HEK293 (cell line): Measurements from ENCODE around the gene MTA1.

ENCODE experiments used
- CTCF ChIA-PET: fragments of 350-600 bp; formaldehyde crosslinking; extraction: SDS; loops from one replicate; lab custom pipeline; 2021; ENCODE audit warnings: antibody characterized with exemption; lab: Yijun Ruan, JAX
- POLR2A ChIA-PET: fragments of 300-600 bp; formaldehyde crosslinking; extraction: SDS; loops from one replicate; lab custom pipeline; 2020; ENCODE audit warnings: antibody characterized with exemption, inconsistent platforms; lab: Yijun Ruan, JAX
- H3K27ac ChIP-seq: fragments of 200-500 bp; sonication (Bioruptor generic); 2 replicates; pipeline ENCODE4 v1.5.1; 2014; ENCODE audit warnings: low read depth, low read length, control low read depth, inconsistent platforms; ENCODE audit errors: extremely low read depth
- H3K36me3 ChIP-seq, 2 experiments: fragments of 200-500 bp in 1 of 2; sonication (Bioruptor generic) in 1 of 2; 1 replicate in 1 of 2; 2 replicates in 1 of 2; pipeline ENCODE4 v1.5.1; 2014 to 2017; ENCODE audit warnings: inconsistent platforms in 2 of 2, low read length in 2 of 2; ENCODE audit not compliant: control insufficient read depth in 2 of 2, insufficient read depth in 1 of 2
- H3K4me1 ChIP-seq: fragments of 200-500 bp; sonication (Bioruptor generic); 2 replicates; pipeline ENCODE4 v1.5.1; 2014; ENCODE audit warnings: mild to moderate bottlenecking, low read length, inconsistent platforms; ENCODE audit not compliant: control insufficient read depth, insufficient read depth
- H3K4me3 ChIP-seq: 2 replicates; pipeline ENCODE4 v1.5.1; 2011; ENCODE audit warnings: low read depth, mild to moderate bottlenecking, control low read depth, low read length, moderate library complexity
- H3K9me3 ChIP-seq: fragments of 200-500 bp; sonication (Bioruptor generic); 2 replicates; pipeline ENCODE4 v1.5.1; 2014; ENCODE audit warnings: low read depth, low read length, inconsistent platforms; ENCODE audit not compliant: control insufficient read depth, insufficient read depth
- GLIS1 ChIP-seq: fragments of 450-650 bp; formaldehyde crosslinking; IDR thresholded peaks from 2 replicates; pipeline ENCODE4 v1.5.1; 2016; ENCODE audit warnings: missing biosample characterization, missing genetic modification characterization
- GLIS2 ChIP-seq: fragments of 450-650 bp; formaldehyde crosslinking; IDR thresholded peaks from 2 replicates; pipeline ENCODE4 v1.5.1; 2016; ENCODE audit warnings: missing biosample characterization, missing genetic modification characterization
- HOXD13 ChIP-seq: sonication (generic); formaldehyde crosslinking; IDR thresholded peaks from 2 replicates; pipeline ENCODE4 v1.8.0; 2022; ENCODE audit warnings: missing genetic modification reagents, borderline replicate concordance
- KLF8 ChIP-seq: fragments of 450-650 bp; formaldehyde crosslinking; IDR thresholded peaks from 2 replicates; pipeline ENCODE4 v1.5.1; 2016; ENCODE audit warnings: missing biosample characterization, missing genetic modification characterization
- KLF9 ChIP-seq: fragments of 450-650 bp; formaldehyde crosslinking; IDR thresholded peaks from 2 replicates; pipeline ENCODE4 v1.5.1; 2016; ENCODE audit warnings: missing biosample characterization, missing genetic modification characterization, low read depth
- OVOL3 ChIP-seq: fragments of 450-650 bp; formaldehyde crosslinking; IDR thresholded peaks from 2 replicates; pipeline ENCODE4 v1.5.1; 2016; ENCODE audit warnings: missing biosample characterization, missing genetic modification characterization
- TRIM28 ChIP-seq: IDR thresholded peaks from 2 replicates; pipeline ENCODE4 v1.6.1; 2011; ENCODE audit warnings: low read length, control low read depth, borderline replicate concordance
- YY1 ChIP-seq: fragments of 450-650 bp; formaldehyde crosslinking; IDR thresholded peaks from 2 replicates; pipeline ENCODE4 v1.5.1; 2018; ENCODE audit warnings: missing biosample characterization, missing genetic modification characterization
- ZBTB48 ChIP-seq: fragments of 450-650 bp; formaldehyde crosslinking; IDR thresholded peaks from 2 replicates; pipeline ENCODE4 v1.5.1; 2016; ENCODE audit warnings: missing biosample characterization, missing genetic modification characterization
- ZFHX2 ChIP-seq: fragments of 450-650 bp; formaldehyde crosslinking; conservative IDR thresholded peaks from 2 replicates; pipeline ENCODE4 v1.5.1; 2016; ENCODE audit warnings: missing biosample characterization, missing genetic modification characterization
- ZFP37 ChIP-seq: fragments of 450-650 bp; formaldehyde crosslinking; IDR thresholded peaks from 2 replicates; pipeline ENCODE4 v1.5.1; 2016; ENCODE audit warnings: missing biosample characterization, missing genetic modification characterization
- ZFP69B ChIP-seq: fragments of 450-650 bp; formaldehyde crosslinking; IDR thresholded peaks from 2 replicates; pipeline ENCODE4 v1.5.1; 2016; ENCODE audit warnings: missing biosample characterization, missing genetic modification characterization
- ZIC2 ChIP-seq: fragments of 450-650 bp; formaldehyde crosslinking; IDR thresholded peaks from 2 replicates; pipeline ENCODE4 v1.5.1; 2016; ENCODE audit warnings: missing biosample characterization, missing genetic modification characterization
- ZNF146 ChIP-seq: fragments of 450-650 bp; formaldehyde crosslinking; IDR thresholded peaks from 2 replicates; pipeline ENCODE4 v1.5.1; 2016; ENCODE audit warnings: missing biosample characterization, missing genetic modification characterization
- ZNF184 ChIP-seq: fragments of 450-650 bp; IDR thresholded peaks from 2 replicates; pipeline ENCODE4 v1.5.1; 2018; ENCODE audit warnings: missing biosample characterization, mild to moderate bottlenecking, missing genetic modification characterization
- ZNF2 ChIP-seq: fragments of 450-650 bp; formaldehyde crosslinking; IDR thresholded peaks from 2 replicates; pipeline ENCODE4 v1.5.1; 2016; ENCODE audit warnings: missing biosample characterization, missing genetic modification characterization
- ZNF223 ChIP-seq: fragments of 450-650 bp; formaldehyde crosslinking; IDR thresholded peaks from 2 replicates; pipeline ENCODE4 v1.5.1; 2016; ENCODE audit warnings: missing biosample characterization, missing genetic modification characterization
- ZNF302 ChIP-seq: fragments of 450-650 bp; formaldehyde crosslinking; IDR thresholded peaks from 2 replicates; pipeline ENCODE4 v1.5.1; 2016; ENCODE audit warnings: missing biosample characterization, missing genetic modification characterization, low read depth
- ZNF354C ChIP-seq: fragments of 450-650 bp; formaldehyde crosslinking; IDR thresholded peaks from 2 replicates; pipeline ENCODE4 v1.5.1; 2016; ENCODE audit warnings: missing biosample characterization, missing genetic modification characterization, low read depth, borderline replicate concordance
- ZNF404 ChIP-seq: fragments of 450-650 bp; formaldehyde crosslinking; IDR thresholded peaks from 2 replicates; pipeline ENCODE4 v1.5.1; 2017; ENCODE audit warnings: missing biosample characterization, missing genetic modification characterization
- ZNF416 ChIP-seq: fragments of 450-650 bp; formaldehyde crosslinking; IDR thresholded peaks from 2 replicates; pipeline ENCODE4 v1.5.1; 2016; ENCODE audit warnings: missing biosample characterization, missing genetic modification characterization
- ZNF514 ChIP-seq: fragments of 450-650 bp; formaldehyde crosslinking; IDR thresholded peaks from 2 replicates; pipeline ENCODE4 v1.5.1; 2016; ENCODE audit warnings: missing biosample characterization, missing genetic modification characterization
- ZNF654 ChIP-seq: fragments of 450-650 bp; formaldehyde crosslinking; IDR thresholded peaks from 2 replicates; pipeline ENCODE4 v1.5.1; 2016; ENCODE audit warnings: low read depth, missing biosample characterization, missing genetic modification characterization
- ZNF777 ChIP-seq: fragments of 450-650 bp; formaldehyde crosslinking; IDR thresholded peaks from 2 replicates; pipeline ENCODE4 v1.5.1; 2017; ENCODE audit warnings: missing biosample characterization, missing genetic modification characterization, borderline replicate concordance
- ZNF785 ChIP-seq: fragments of 450-650 bp; formaldehyde crosslinking; IDR thresholded peaks from 2 replicates; pipeline ENCODE4 v1.5.1; 2016; ENCODE audit warnings: missing biosample characterization, missing genetic modification characterization
- ZNF837 ChIP-seq: fragments of 450-650 bp; formaldehyde crosslinking; IDR thresholded peaks from 2 replicates; pipeline ENCODE4 v1.5.1; 2016; ENCODE audit warnings: missing biosample characterization, missing genetic modification characterization
- ZSCAN30 ChIP-seq: fragments of 450-650 bp; IDR thresholded peaks from 2 replicates; pipeline ENCODE4 v1.5.1; 2018; ENCODE audit warnings: missing biosample characterization, mild to moderate bottlenecking, missing genetic modification characterization, moderate library complexity
- TF ChIP-seq, protein P1 (sequence below): fragments of 450-650 bp; formaldehyde crosslinking; IDR thresholded peaks from 2 replicates; pipeline ENCODE4 v1.5.1; 2016; ENCODE audit warnings: missing biosample characterization, missing genetic modification characterization
- TF ChIP-seq, protein P2 (sequence below): fragments of 450-650 bp; formaldehyde crosslinking; IDR thresholded peaks from 2 replicates; pipeline ENCODE4 v1.5.1; 2016; ENCODE audit warnings: missing biosample characterization, missing genetic modification characterization
- TF ChIP-seq, protein P3 (sequence below): fragments of 450-650 bp; formaldehyde crosslinking; IDR thresholded peaks from 2 replicates; pipeline ENCODE4 v1.5.1; 2016; ENCODE audit warnings: missing biosample characterization, missing genetic modification characterization
- TF ChIP-seq, protein P4 (sequence below): fragments of 450-650 bp; formaldehyde crosslinking; IDR thresholded peaks from 2 replicates; pipeline ENCODE4 v1.5.1; 2016; ENCODE audit warnings: missing biosample characterization, missing genetic modification characterization
- TF ChIP-seq, protein P5 (sequence below): fragments of 450-650 bp; formaldehyde crosslinking; IDR thresholded peaks from 2 replicates; pipeline ENCODE4 v1.5.1; 2017; ENCODE audit warnings: missing biosample characterization, missing genetic modification characterization

Gene MTA1

DNA sequence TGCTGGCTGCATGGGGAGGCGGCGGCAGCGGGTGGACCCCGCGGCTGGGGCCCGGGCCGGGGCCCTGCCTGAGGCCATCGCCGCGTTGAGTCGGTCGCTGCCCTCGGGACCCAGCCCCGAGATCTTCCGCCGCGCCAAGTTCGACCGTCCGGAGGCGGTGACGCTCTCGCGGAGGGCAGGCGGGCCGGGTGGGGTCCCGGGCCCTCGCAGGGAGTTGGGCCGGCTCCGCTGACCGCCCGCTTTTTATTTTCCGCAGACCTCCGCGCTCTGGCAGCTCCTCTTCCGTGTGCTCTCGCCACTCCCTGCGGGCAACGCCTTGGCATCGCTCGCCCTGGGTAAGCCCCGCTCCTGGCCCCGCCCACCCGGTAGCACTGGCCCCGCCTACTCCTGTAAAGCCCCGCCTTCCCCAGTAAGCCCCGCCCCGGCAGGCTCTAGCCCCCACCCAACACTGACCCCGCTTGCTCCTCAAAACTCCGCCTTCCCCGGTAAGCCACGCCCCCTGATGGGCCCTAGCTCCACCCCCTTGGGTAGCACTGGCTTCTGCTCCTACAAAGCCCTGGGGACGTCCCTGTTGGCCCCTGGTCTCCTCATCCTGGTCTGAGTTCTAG lies 71.8 kb downstream of the MTA1 start:
- H3K4me1 ChIP-seq: peaks cover 5% of the 10 kb centered on the region
- ChIA-PET POLR2A (interaction anchor here (0.6 to 1.3 kb wide), 11 partner anchors 9 to 694 kb away, joined by 3 to 19 read pairs (median 4); no protein-coding TSS in a partner anchor), CTCF (interaction anchor here (0.6 to 5.0 kb wide), 5 partner anchors 10 to 851 kb away, joined by 3 to 83 read pairs (median 3); no protein-coding TSS in a partner anchor)
- peak overlapping the region; percentile 85 for H3K27ac ChIP-seq
- no peaks in the 10 kb centered on the region for H3K9me3 ChIP-seq
- peak overlapping the region; percentile 81 for H3K4me3 ChIP-seq
- H3K36me3 ChIP-seq: peaks cover 0 to 18% of the 10 kb centered on the region in 2 experiments; a peak in 1 of 3 replicates
- TF ChIP-seq ZNF2 (tag by site-specific recombination) (no peak), ZNF416 (tag by site-specific recombination) (no peak), ZBTB48 (no peak), ZNF223 (tag by site-specific recombination) (no peak), ZNF785 (0 out of 2 replicates have a peak, but pooled peaks have one; percentile 39), ZIC2 (tag by site-specific recombination) (no peak), TRIM28 (no peak), YY1 (tag by site-specific recombination) (peak; percentile 23; the same call in 1 of the 2 replicates), ZNF514 (no peak), ZNF302 (no peak), ZFHX2 (peak; percentile 38), ZNF654 (tag by site-specific recombination) (no peak), ZNF354C (tag by site-specific recombination) (no peak), ZNF184 (tag by site-specific recombination) (peak; percentile 68; the same call in 1 of the 2 replicates), ZSCAN30 (tag by site-specific recombination) (peak; percentile 81), ZFP69B (peak; percentile 58; the same call in 1 of the 2 replicates), ZNF837 (tag by site-specific recombination) (no peak), GLIS1 (tag by site-specific recombination) (no peak), GLIS2 (tag by site-specific recombination) (0 out of 2 replicates have a peak, but pooled peaks have one; percentile 34), ZFP37 (tag by site-specific recombination) (no peak), ZNF777 (tag by site-specific recombination) (no peak), ZNF146 (tag by site-specific recombination) (0 out of 2 replicates have a peak, but pooled peaks have one; percentile 18), ZNF404 (tag by site-specific recombination) (no peak), OVOL3 (tag by site-specific recombination) (no peak), KLF8 (tag by site-specific recombination) (no peak; the same call in none of the 2 replicates), HOXD13 (CRISPR knock-in tag) (no peak), KLF9 (peak; percentile 38; the same call in 1 of the 2 replicates)
- TF ChIP-seq, protein P1, sequence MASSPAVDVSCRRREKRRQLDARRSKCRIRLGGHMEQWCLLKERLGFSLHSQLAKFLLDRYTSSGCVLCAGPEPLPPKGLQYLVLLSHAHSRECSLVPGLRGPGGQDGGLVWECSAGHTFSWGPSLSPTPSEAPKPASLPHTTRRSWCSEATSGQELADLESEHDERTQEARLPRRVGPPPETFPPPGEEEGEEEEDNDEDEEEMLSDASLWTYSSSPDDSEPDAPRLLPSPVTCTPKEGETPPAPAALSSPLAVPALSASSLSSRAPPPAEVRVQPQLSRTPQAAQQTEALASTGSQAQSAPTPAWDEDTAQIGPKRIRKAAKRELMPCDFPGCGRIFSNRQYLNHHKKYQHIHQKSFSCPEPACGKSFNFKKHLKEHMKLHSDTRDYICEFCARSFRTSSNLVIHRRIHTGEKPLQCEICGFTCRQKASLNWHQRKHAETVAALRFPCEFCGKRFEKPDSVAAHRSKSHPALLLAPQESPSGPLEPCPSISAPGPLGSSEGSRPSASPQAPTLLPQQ (tag by site-specific recombination): peak; percentile 58
- TF ChIP-seq, protein P2, sequence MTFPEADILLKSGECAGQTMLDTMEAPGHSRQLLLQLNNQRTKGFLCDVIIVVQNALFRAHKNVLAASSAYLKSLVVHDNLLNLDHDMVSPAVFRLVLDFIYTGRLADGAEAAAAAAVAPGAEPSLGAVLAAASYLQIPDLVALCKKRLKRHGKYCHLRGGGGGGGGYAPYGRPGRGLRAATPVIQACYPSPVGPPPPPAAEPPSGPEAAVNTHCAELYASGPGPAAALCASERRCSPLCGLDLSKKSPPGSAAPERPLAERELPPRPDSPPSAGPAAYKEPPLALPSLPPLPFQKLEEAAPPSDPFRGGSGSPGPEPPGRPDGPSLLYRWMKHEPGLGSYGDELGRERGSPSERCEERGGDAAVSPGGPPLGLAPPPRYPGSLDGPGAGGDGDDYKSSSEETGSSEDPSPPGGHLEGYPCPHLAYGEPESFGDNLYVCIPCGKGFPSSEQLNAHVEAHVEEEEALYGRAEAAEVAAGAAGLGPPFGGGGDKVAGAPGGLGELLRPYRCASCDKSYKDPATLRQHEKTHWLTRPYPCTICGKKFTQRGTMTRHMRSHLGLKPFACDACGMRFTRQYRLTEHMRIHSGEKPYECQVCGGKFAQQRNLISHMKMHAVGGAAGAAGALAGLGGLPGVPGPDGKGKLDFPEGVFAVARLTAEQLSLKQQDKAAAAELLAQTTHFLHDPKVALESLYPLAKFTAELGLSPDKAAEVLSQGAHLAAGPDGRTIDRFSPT (tag by site-specific recombination): peak; percentile 93
- TF ChIP-seq, protein P3, sequence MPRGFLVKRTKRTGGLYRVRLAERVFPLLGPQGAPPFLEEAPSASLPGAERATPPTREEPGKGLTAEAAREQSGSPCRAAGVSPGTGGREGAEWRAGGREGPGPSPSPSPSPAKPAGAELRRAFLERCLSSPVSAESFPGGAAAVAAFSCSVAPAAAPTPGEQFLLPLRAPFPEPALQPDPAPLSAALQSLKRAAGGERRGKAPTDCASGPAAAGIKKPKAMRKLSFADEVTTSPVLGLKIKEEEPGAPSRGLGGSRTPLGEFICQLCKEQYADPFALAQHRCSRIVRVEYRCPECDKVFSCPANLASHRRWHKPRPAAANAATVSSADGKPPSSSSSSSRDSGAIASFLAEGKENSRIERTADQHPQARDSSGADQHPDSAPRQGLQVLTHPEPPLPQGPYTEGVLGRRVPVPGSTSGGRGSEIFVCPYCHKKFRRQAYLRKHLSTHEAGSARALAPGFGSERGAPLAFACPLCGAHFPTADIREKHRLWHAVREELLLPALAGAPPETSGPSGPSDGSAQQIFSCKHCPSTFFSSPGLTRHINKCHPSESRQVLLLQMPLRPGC (tag by site-specific recombination): no peak
- TF ChIP-seq, protein P4, sequence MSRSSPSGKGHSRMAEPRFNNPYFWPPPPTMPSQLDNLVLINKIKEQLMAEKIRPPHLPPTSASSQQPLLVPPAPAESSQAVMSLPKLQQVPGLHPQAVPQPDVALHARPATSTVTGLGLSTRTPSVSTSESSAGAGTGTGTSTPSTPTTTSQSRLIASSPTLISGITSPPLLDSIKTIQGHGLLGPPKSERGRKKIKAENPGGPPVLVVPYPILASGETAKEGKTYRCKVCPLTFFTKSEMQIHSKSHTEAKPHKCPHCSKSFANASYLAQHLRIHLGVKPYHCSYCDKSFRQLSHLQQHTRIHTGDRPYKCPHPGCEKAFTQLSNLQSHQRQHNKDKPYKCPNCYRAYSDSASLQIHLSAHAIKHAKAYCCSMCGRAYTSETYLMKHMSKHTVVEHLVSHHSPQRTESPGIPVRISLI (tag by site-specific recombination): no peak
- TF ChIP-seq, protein P5, sequence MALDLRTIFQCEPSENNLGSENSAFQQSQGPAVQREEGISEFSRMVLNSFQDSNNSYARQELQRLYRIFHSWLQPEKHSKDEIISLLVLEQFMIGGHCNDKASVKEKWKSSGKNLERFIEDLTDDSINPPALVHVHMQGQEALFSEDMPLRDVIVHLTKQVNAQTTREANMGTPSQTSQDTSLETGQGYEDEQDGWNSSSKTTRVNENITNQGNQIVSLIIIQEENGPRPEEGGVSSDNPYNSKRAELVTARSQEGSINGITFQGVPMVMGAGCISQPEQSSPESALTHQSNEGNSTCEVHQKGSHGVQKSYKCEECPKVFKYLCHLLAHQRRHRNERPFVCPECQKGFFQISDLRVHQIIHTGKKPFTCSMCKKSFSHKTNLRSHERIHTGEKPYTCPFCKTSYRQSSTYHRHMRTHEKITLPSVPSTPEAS (tag by site-specific recombination): no peak
